Glutamatergic neuron (in vitro differentiated cells): ENCODE data around the gene CHAC2. TPM values are rescaled to one million over a fixed set of nuclear protein-coding genes. Genes with fewer than 3 reads are reported as not detected.

Source experiments
- DNase-seq: peaks from one replicate; pipeline ENCODE4 v3.0.0; 2022
- H3K27ac Mint-ChIP-seq: one replicate; pipeline ENCODE4 v1.8.0; 2020; ENCODE audit warnings: mild to moderate bottlenecking, mixed read lengths, inconsistent platforms; ENCODE audit not compliant: unreplicated experiment
- H3K27me3 Mint-ChIP-seq: one replicate; pipeline ENCODE4 v1.8.0; 2020; ENCODE audit warnings: mild to moderate bottlenecking, moderate library complexity, mixed read lengths, inconsistent platforms; ENCODE audit not compliant: unreplicated experiment
- H3K36me3 Mint-ChIP-seq: one replicate; pipeline ENCODE4 v1.8.0; 2020; ENCODE audit warnings: mild to moderate bottlenecking, mixed read lengths, inconsistent platforms; ENCODE audit not compliant: unreplicated experiment
- H3K4me1 Mint-ChIP-seq: one replicate; pipeline ENCODE4 v1.8.0; 2020; ENCODE audit warnings: mild to moderate bottlenecking, low read depth, mixed read lengths, inconsistent platforms; ENCODE audit not compliant: unreplicated experiment
- H3K4me3 Mint-ChIP-seq: one replicate; pipeline ENCODE4 v1.8.0; 2020; ENCODE audit warnings: mild to moderate bottlenecking, mixed read lengths, inconsistent platforms; ENCODE audit not compliant: unreplicated experiment
- H3K9me3 Mint-ChIP-seq: one replicate; pipeline ENCODE4 v1.8.0; 2020; ENCODE audit warnings: mild to moderate bottlenecking, moderate library complexity, mixed read lengths, inconsistent platforms; ENCODE audit not compliant: unreplicated experiment
- total RNA-seq: library from RNA; stranded (reverse); fragmentation: NEBNext Ultra II Directional; extraction: Animal tissue kit (Norgen Biotek cat#: 25700); gene quantifications from one replicate; pipeline ENCODE4 v1.2.1, GENCODE V29; 2021; ENCODE audit not compliant: unreplicated experiment
- TF ChIP-seq, protein P1 (sequence below): fragments of 200-600 bp; sonication (generic); IDR thresholded peaks from one replicate; pipeline ENCODE4 v1.5.0; 2021; ENCODE audit not compliant: partially characterized antibody, unreplicated experiment

The CHAC2 gene
- total RNA-seq, 1 donor from 2014 or later = 1.7 TPM

DNA sequence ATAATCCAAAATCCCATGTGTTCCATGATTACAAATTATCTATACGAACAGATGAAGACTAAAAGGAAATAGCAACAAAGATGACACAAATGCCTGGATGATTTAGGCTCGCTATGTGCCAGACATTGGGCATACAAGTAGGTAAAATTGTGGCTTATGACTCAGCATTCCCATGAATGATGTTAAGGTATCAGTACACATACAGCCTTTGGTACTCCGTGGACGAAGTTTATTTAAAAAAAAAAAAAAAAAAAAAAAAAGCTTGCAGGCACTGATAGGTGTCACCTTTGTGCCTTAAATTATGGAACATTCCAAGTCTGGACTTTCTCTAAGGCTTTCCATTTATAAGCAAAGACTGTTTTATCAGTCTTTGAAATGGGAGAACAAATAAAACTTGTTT, 2.7 kb downstream of the CHAC2 start:
- DNase-seq = no peak
- Mint-ChIP-seq H3K4me3 (no peak overlapping the region), H3K9me3 (peaks cover 2% of the 10 kb centered on the region), H3K27me3 (peaks cover 2% of the 10 kb centered on the region), H3K27ac (no peak overlapping the region), H3K4me1 (peaks cover 1% of the 10 kb centered on the region), H3K36me3 (no peaks in the 10 kb centered on the region)
- TF ChIP-seq, protein P1, sequence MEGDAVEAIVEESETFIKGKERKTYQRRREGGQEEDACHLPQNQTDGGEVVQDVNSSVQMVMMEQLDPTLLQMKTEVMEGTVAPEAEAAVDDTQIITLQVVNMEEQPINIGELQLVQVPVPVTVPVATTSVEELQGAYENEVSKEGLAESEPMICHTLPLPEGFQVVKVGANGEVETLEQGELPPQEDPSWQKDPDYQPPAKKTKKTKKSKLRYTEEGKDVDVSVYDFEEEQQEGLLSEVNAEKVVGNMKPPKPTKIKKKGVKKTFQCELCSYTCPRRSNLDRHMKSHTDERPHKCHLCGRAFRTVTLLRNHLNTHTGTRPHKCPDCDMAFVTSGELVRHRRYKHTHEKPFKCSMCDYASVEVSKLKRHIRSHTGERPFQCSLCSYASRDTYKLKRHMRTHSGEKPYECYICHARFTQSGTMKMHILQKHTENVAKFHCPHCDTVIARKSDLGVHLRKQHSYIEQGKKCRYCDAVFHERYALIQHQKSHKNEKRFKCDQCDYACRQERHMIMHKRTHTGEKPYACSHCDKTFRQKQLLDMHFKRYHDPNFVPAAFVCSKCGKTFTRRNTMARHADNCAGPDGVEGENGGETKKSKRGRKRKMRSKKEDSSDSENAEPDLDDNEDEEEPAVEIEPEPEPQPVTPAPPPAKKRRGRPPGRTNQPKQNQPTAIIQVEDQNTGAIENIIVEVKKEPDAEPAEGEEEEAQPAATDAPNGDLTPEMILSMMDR = no peak

DNA sequence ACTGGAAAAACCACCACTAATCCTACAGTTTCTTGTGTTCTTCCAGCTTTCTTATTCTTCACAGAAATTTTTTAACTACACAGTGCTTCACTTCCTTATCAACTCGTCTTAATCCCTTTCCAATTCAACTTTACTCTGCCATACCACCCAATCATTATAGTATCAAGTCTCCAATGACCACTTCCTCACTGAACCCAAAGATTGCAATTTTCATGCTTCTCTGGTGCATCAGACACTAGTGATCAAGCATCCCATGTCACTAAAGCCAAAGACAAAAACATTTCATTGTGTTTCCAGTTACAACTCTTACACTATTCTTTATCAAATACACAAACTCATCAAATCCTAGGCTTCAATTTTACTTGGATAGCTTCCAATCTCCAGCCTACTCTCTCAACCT, 9.5 kb downstream of the CHAC2 start:
- no peak overlapping the region for H3K4me3 Mint-ChIP-seq
- no peak overlapping the region for H3K27ac Mint-ChIP-seq
- no peaks in the 10 kb centered on the region for H3K27me3 Mint-ChIP-seq
- no peaks in the 10 kb centered on the region for H3K4me1 Mint-ChIP-seq
- DNase-seq = no peak
- no peaks in the 10 kb centered on the region for H3K36me3 Mint-ChIP-seq
- TF ChIP-seq, protein P1 = no peak
- no peaks in the 10 kb centered on the region for H3K9me3 Mint-ChIP-seq

DNA sequence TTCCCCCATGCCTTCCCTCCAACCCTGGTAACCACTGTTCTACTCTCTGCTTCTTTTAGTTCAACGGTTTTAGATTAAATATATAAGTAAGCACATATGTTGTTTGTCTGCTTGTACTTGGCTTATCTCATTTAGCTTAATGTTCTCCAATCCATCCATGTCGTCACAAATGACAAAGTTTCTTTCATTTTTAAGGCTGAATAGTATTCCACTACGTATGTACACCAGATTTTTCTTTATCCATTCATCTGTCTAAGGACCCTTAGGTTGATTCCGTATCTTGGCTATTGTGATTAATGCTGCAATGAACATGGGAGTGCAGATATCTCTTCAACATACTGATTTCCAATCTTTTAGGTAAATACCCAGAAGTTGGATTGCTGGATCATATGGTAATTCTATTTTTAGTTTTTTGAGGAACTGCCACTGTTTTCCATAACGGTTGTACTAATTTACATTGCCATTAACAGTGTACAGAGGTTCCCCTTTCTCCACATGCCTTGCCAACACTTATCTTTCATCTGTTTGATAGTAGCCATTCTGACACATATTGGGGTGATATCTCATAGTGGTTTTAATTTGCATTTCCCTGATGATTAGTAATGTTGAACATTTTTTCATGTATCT, 11.0 kb downstream of the CHAC2 start:
- no peak for DNase-seq
- H3K36me3 Mint-ChIP-seq = no peaks in the 10 kb centered on the region
- H3K4me1 Mint-ChIP-seq = no peaks in the 10 kb centered on the region
- no peaks in the 10 kb centered on the region for H3K27me3 Mint-ChIP-seq
- TF ChIP-seq, protein P1 = no peak
- H3K9me3 Mint-ChIP-seq = no peaks in the 10 kb centered on the region
- H3K4me3 Mint-ChIP-seq = no peak overlapping the region
- no peak overlapping the region for H3K27ac Mint-ChIP-seq

DNA sequence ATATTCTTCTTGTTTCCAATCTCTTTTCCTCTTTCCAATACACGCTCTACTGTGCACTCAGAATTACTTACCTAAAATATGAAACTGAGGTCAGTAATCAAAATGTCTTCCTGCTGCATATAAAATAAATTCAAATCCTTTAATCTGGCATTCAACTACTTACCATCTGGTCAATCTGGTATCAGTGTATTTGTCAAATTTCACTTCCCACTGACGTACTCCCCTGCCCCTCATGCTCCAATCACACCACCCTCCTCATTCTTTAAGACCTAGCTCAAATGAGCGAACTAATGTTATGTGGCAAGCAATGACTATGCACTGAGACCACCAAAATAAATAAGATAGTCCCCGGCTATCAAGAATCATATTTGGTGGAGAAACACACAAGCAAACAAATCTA, 12.5 kb downstream of the CHAC2 start:
- Mint-ChIP-seq H3K4me3 (no peak overlapping the region), H3K9me3 (no peaks in the 10 kb centered on the region), H3K27me3 (no peaks in the 10 kb centered on the region), H3K4me1 (peaks cover 6% of the 10 kb centered on the region), H3K27ac (no peak overlapping the region), H3K36me3 (no peaks in the 10 kb centered on the region)
- TF ChIP-seq, protein P1 = no peak
- DNase-seq = no peak

DNA sequence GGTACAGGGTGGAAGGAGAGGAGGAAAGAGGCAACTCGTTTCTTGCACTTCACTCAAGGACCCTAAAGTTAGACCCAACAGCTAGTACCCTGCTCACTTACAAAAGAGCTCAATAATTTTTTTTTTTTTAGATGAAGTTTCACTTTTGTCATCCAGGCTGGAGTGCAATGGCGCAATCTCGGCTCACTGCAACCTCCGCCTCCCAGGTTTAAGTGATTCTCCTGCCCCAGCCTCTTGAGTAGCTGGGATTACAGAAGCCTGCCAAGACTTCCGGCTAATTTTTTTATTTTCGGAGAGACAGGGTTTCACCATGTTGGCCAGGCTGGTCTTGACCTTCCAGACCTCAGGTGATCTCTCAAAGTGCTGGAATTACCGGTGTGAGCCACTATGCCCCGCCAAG, 15.1 kb downstream of the CHAC2 start:
- H3K9me3 Mint-ChIP-seq = peaks cover 3% of the 10 kb centered on the region
- TF ChIP-seq, protein P1 = no peak
- H3K4me3 Mint-ChIP-seq = no peak overlapping the region
- DNase-seq = no peak
- H3K36me3 Mint-ChIP-seq = no peaks in the 10 kb centered on the region
- peaks cover 10% of the 10 kb centered on the region for H3K4me1 Mint-ChIP-seq
- H3K27me3 Mint-ChIP-seq = peaks cover 2% of the 10 kb centered on the region
- no peak overlapping the region for H3K27ac Mint-ChIP-seq
